A549 (cell line): Measurements from ENCODE around the gene EEIG1.

Source experiments
- BHLHE40 ChIP-seq: IDR thresholded peaks from 2 replicates; pipeline ENCODE4 v1.6.1; 2012; ENCODE audit warnings: low read depth, low read length, inconsistent platforms
- CTCF ChIP-seq: fragments of >200 bp; sonication (Bioruptor Twin); formaldehyde crosslinking; IDR thresholded peaks from 3 replicates; pipeline ENCODE4 v1.5.1; 2016
- JUN ChIP-seq, 2 experiments: fragments of >200 bp; sonication (Bioruptor Twin); formaldehyde crosslinking; IDR thresholded peaks; 2 replicates in 1 of 2; 3 replicates in 1 of 2; pipeline ENCODE4 v1.6.1; 2016 to 2017
- NFE2L2 ChIP-seq: fragments of 150-350 bp; conservative IDR thresholded peaks from 2 replicates; pipeline ENCODE4 v1.6.1; 2014; ENCODE audit warnings: low read length
- PBX3 ChIP-seq: IDR thresholded peaks from 2 replicates; pipeline ENCODE4 v1.6.1; 2012

GRCh38 chr9:127960410-127961154 is 20.2 kb downstream of the EEIG1 start:
- TF ChIP-seq CTCF (no peak), JUN (IDR thresholded peaks at IDR 0.05) (no peak), BHLHE40 (no peak), PBX3 (no peak), NFE2L2 (no peak)
